Osteoblast (primary cell): ENCODE measurements around the gene ZCCHC14. TPM values are rescaled to one million over a fixed set of nuclear protein-coding genes. Genes with fewer than 3 reads are reported as not detected.
"Not testable (repeated sequence)": the region's sequence is repeated elsewhere in the genome, so short reads cannot be mapped to it uniquely, and the experiment has no call there.

Experiments
- DNase-seq: peaks from one replicate; pipeline ENCODE4 v3.0.0; 2011; ENCODE audit warnings: low spot score, mixed read lengths; ENCODE audit not compliant: insufficient read length; ENCODE audit errors: missing footprints
- H2AFZ ChIP-seq: 2 replicates; pipeline ENCODE4 v1.6.0; 2011; ENCODE audit warnings: mild to moderate bottlenecking, low read length
- H3K27ac ChIP-seq: 2 replicates; pipeline ENCODE4 v1.5.1; 2011; ENCODE audit warnings: mild to moderate bottlenecking, low read depth, low read length, moderate library complexity
- H3K27me3 ChIP-seq: 2 replicates; pipeline ENCODE4 v1.6.0; 2012; ENCODE audit warnings: mild to moderate bottlenecking, control low read depth, inconsistent platforms, low read length, moderate library complexity; ENCODE audit not compliant: insufficient read depth
- H3K36me3 ChIP-seq: 2 replicates; pipeline ENCODE4 v1.5.1; 2011; ENCODE audit warnings: mild to moderate bottlenecking, low read length, control low read depth, moderate library complexity; ENCODE audit not compliant: insufficient read depth
- H3K4me1 ChIP-seq: 2 replicates; pipeline ENCODE4 v1.5.1; 2011; ENCODE audit warnings: mild to moderate bottlenecking, low read length, control low read depth, moderate library complexity; ENCODE audit not compliant: insufficient read depth
- H3K4me2 ChIP-seq: 2 replicates; pipeline ENCODE4 v1.6.0; 2011; ENCODE audit warnings: mild to moderate bottlenecking, low read length; ENCODE audit not compliant: insufficient read depth
- H3K4me3 ChIP-seq: fragments of 200-600 bp; sonication (generic); 3 replicates; pipeline ENCODE4 v1.5.1; 2012; ENCODE audit warnings: mild to moderate bottlenecking, low read length, inconsistent platforms; ENCODE audit not compliant: insufficient read depth
- H3K79me2 ChIP-seq: 2 replicates; pipeline ENCODE4 v1.6.0; 2012; ENCODE audit warnings: mild to moderate bottlenecking, low read length, control low read depth, inconsistent platforms; ENCODE audit not compliant: insufficient read depth
- H3K9me3 ChIP-seq: 2 replicates; pipeline ENCODE4 v1.5.1; 2011; ENCODE audit warnings: low read depth, low read length, control low read depth
- H4K20me1 ChIP-seq: 2 replicates; pipeline ENCODE4 v1.6.0; 2012; ENCODE audit warnings: mild to moderate bottlenecking, low read length, control low read depth; ENCODE audit not compliant: insufficient read depth
- CTCF ChIP-seq: IDR thresholded peaks from 2 replicates; pipeline ENCODE4 v1.5.1; 2011; ENCODE audit warnings: mild to moderate bottlenecking, low read depth, low read length, moderate library complexity; ENCODE audit errors: extremely low read depth
- total RNA-seq: library from RNA; depleted of rRNA; stranded (reverse); fragments of >200 nt; gene quantifications from 2 replicates; pipeline ENCODE4 v1.2.3, GENCODE V29; 2012

ZCCHC14 gene
- total RNA-seq, 1 donor = 36.9 TPM

DNA sequence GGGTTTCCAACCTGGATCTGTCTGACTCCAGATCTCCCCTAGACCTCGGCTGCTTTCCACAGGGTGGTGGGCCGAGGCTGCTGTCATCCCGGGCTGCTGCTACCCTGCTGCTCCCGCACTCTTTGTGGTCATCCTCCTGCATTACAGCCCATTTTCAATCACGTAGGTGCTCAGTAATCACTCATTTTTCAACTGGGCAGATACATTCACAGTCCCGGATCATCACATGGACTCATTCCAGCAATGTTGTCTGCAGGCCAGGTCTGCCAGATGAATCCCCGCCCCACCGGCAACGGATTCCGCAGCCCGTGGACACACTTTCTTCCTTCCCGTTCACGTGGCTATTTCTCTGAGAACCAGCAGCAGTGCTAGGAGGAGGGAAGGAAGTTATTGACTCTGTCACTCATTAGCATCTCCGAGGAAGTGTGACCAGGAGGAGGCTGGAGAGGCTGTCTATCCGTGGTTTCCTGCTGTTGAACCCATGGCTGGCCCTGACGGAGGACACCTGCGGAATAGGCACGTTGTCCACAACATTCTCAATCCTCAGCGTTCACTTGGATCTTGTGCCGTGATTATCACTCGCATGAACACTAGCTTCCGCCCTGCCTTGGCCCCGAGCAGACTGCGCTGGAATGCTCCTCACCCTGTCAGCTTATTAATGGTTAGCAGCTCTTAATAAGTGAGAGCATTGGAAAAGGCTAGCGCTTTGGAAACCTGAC is 14.7 kb upstream of the ZCCHC14 start:
- no peaks in the 10 kb centered on the region for H4K20me1 ChIP-seq
- no peaks in the 10 kb centered on the region for H3K36me3 ChIP-seq
- no peak overlapping the region for H3K27ac ChIP-seq
- TF ChIP-seq CTCF = no peak
- no peaks in the 10 kb centered on the region for H3K9me3 ChIP-seq
- H3K4me3 ChIP-seq = no peak overlapping the region
- no peak overlapping the region for H2AFZ ChIP-seq
- no peaks in the 10 kb centered on the region for H3K4me1 ChIP-seq
- no peaks in the 10 kb centered on the region for H3K79me2 ChIP-seq
- DNase-seq = no peak
- no peak overlapping the region for H3K4me2 ChIP-seq
- H3K27me3 ChIP-seq = no peaks in the 10 kb centered on the region

- H3K27ac ChIP-seq = no peak overlapping the region
- H2AFZ ChIP-seq = no peak overlapping the region
- no peak for DNase-seq
- H3K4me3 ChIP-seq = no peak overlapping the region
- H3K36me3 ChIP-seq = no peaks in the 10 kb centered on the region
- no peaks in the 10 kb centered on the region for H3K4me1 ChIP-seq
- no peak for TF ChIP-seq CTCF
- H4K20me1 ChIP-seq = no peaks in the 10 kb centered on the region
- no peak overlapping the region for H3K4me2 ChIP-seq
- no peaks in the 10 kb centered on the region for H3K27me3 ChIP-seq
- H3K79me2 ChIP-seq = no peaks in the 10 kb centered on the region
- no peaks in the 10 kb centered on the region for H3K9me3 ChIP-seq
These were observed 13.9 kb upstream of the ZCCHC14 start for GRCh38 chr16:87506423-87507350.

GRCh38 chr16:87505834-87506233 is 13.0 kb upstream of the ZCCHC14 start:
- H3K36me3 ChIP-seq = no peaks in the 10 kb centered on the region
- no peaks in the 10 kb centered on the region for H4K20me1 ChIP-seq
- no peak for TF ChIP-seq CTCF
- H3K4me1 ChIP-seq = no peaks in the 10 kb centered on the region
- no peak overlapping the region for H3K4me2 ChIP-seq
- H3K27ac ChIP-seq = no peak overlapping the region
- H3K79me2 ChIP-seq = no peaks in the 10 kb centered on the region
- no peak overlapping the region for H3K4me3 ChIP-seq
- no peaks in the 10 kb centered on the region for H3K9me3 ChIP-seq
- no peak overlapping the region for H2AFZ ChIP-seq
- no peaks in the 10 kb centered on the region for H3K27me3 ChIP-seq
- DNase-seq = no peak

- H4K20me1 ChIP-seq, H2AFZ ChIP-seq, H3K27ac ChIP-seq, H3K4me3 ChIP-seq, H3K27me3 ChIP-seq, H3K36me3 ChIP-seq, H3K79me2 ChIP-seq, DNase-seq, H3K4me2 ChIP-seq, H3K9me3 ChIP-seq: not testable (repeated sequence)
- H3K4me1 ChIP-seq = peaks cover 13% of the 10 kb centered on the region
These were observed 10.6 kb upstream of the ZCCHC14 start for GRCh38 chr16:87503232-87503937.
